Brain microvascular endothelial cell (primary cell): ENCODE results near the gene ANKRD22.
A peak's percentile ranks its signal among the peaks of the same experiment; 100 is the strongest.

Experiments
- DNase-seq: peaks from one replicate; pipeline ENCODE4 v3.0.0-alpha.2; 2020
- H3K27ac ChIP-seq: fragments of 250-450 bp; sonication (Bioruptor Pico); 2 replicates; pipeline ENCODE4 v1.5.1; 2020; ENCODE audit warnings: mild to moderate bottlenecking, moderate library complexity
- H3K27me3 ChIP-seq: fragments of 250-450 bp; sonication (Bioruptor Pico); replicated peaks from 2 replicates; pipeline ENCODE4 v1.5.1; 2020; ENCODE audit warnings: mild to moderate bottlenecking
- H3K36me3 ChIP-seq: fragments of 250-450 bp; sonication (Bioruptor Pico); replicated peaks from 2 replicates; pipeline ENCODE4 v1.5.1; 2020; ENCODE audit warnings: mild to moderate bottlenecking
- H3K4me3 ChIP-seq: 2 replicates; pipeline ENCODE4 v1.5.1; 2011; ENCODE audit warnings: low read depth, mild to moderate bottlenecking, control low read depth, low read length, moderate library complexity
- CTCF ChIP-seq: IDR thresholded peaks from 2 replicates; pipeline ENCODE4 v1.5.1; 2011; ENCODE audit warnings: low read depth, mild to moderate bottlenecking, moderate library complexity, low read length, control low read depth, inconsistent platforms; ENCODE audit errors: missing control alignments
- in situ Hi-C: cut with HindIII; loops from 2 replicates; pipeline ENCODE4 v1.10.0; 2017; ENCODE audit warnings: low sequenced_read_pairs, low pct_ligation_motif_present

The ANKRD22 gene

GRCh38 chr10:88880282-88881076, 28.8 kb upstream of the ANKRD22 start:
- peak; percentile 48 for TF ChIP-seq CTCF
- Histone ChIP-seq H3K27ac (peak overlapping the region; percentile 63), H3K4me3 (peak overlapping the region; percentile 86), H3K27me3 (no peaks in the 10 kb centered on the region), H3K36me3 (no peaks in the 10 kb centered on the region)
- DNase-seq = peak; percentile 62
- in situ Hi-C loops = no loop called here

GRCh38 chr10:88879534-88880281, 28.1 kb upstream of the ANKRD22 start, which contains the start of gene STAMBPL1:
Gene STAMBPL1, plus strand, starts transcription at chr10:88880245. Its CDS starts 21,464 bp downstream, at chr10:88901709.
- Histone ChIP-seq H3K27me3 (no peaks in the 10 kb centered on the region), H3K4me3 (peak within 1 kb of the TSS; percentile 86), H3K27ac (peak within 1 kb of the TSS; percentile 63), H3K36me3 (no peaks in the 10 kb centered on the region)
- in situ Hi-C loops = no loop called here
- TF ChIP-seq CTCF = no peak
- DNase-seq = no peak

GRCh38 chr10:88877298-88877697, 25.7 kb upstream of the ANKRD22 start:
- Histone ChIP-seq H3K27me3 (no peaks in the 10 kb centered on the region), H3K36me3 (no peaks in the 10 kb centered on the region), H3K27ac (no peak overlapping the region), H3K4me3 (no peak overlapping the region)
- no peak for TF ChIP-seq CTCF
- in situ Hi-C loops = no loop called here
- no peak for DNase-seq

- DNase-seq = no peak
- Histone ChIP-seq H3K27me3 (no peaks in the 10 kb centered on the region), H3K4me3 (no peak overlapping the region), H3K27ac (no peak overlapping the region), H3K36me3 (no peaks in the 10 kb centered on the region)
- in situ Hi-C loops = no loop called here
- no peak for TF ChIP-seq CTCF
Observed at GRCh38 chr10:88875081-88875480, 23.4 kb upstream of the ANKRD22 start.

- no peaks in the 10 kb centered on the region for H3K36me3 ChIP-seq
- no peak overlapping the region for H3K4me3 ChIP-seq
- DNase-seq = no peak
- no peak for TF ChIP-seq CTCF
- H3K27me3 ChIP-seq = no peaks in the 10 kb centered on the region
- H3K27ac ChIP-seq = no peak overlapping the region
- in situ Hi-C loops = no loop called here
Observed at GRCh38 chr10:88874281-88874680, 22.6 kb upstream of the ANKRD22 start.
